C4-2B (cell line): Measurements from ENCODE around the gene TMEM123.

Experiments used
- ZFX ChIP-seq: fragments of 450-650 bp; IDR thresholded peaks from 2 replicates; pipeline ENCODE4 v1.6.1; 2017
- TF ChIP-seq, protein P1 (sequence below): fragments of 450-650 bp; conservative IDR thresholded peaks from 2 replicates; pipeline ENCODE4 v1.5.1; 2017; ENCODE audit warnings: mild to moderate bottlenecking

DNA sequence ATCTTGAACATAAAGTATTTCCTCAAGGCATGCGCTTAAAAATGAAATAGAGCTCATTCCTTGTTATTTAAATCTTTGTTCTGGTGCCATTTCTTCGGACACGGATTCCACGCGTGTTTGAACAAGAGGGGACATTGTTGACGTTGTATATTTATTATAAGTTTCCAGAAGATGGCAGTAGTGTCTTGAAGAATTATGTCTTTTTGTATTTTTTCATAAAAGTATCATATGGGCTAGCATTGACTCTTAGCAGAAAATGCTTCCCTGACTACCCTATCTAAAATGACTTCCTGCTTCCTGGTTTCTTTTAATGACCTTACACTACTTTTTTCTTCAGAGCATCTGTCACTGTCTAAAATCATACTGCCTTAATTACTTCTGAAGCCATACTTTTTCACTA, 85.2 kb downstream of the TMEM123 start:
- TF ChIP-seq, protein P1, sequence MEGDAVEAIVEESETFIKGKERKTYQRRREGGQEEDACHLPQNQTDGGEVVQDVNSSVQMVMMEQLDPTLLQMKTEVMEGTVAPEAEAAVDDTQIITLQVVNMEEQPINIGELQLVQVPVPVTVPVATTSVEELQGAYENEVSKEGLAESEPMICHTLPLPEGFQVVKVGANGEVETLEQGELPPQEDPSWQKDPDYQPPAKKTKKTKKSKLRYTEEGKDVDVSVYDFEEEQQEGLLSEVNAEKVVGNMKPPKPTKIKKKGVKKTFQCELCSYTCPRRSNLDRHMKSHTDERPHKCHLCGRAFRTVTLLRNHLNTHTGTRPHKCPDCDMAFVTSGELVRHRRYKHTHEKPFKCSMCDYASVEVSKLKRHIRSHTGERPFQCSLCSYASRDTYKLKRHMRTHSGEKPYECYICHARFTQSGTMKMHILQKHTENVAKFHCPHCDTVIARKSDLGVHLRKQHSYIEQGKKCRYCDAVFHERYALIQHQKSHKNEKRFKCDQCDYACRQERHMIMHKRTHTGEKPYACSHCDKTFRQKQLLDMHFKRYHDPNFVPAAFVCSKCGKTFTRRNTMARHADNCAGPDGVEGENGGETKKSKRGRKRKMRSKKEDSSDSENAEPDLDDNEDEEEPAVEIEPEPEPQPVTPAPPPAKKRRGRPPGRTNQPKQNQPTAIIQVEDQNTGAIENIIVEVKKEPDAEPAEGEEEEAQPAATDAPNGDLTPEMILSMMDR = peak; percentile 49
- no peak for TF ChIP-seq ZFX
